DOHH2 (cell line): ENCODE results near the gene SUSD1.
"Not testable (repeated sequence)": the region's sequence is repeated elsewhere in the genome, so short reads cannot be mapped to it uniquely, and the experiment has no call there.

Experiments
- H3F3A ChIP-seq: fragments of 200-600 bp; sonication (generic), shearing (Covaris generic); 2 replicates; pipeline ENCODE4 v1.6.0; 2016; ENCODE audit warnings: antibody characterized with exemption, mild to moderate bottlenecking; ENCODE audit not compliant: control insufficient read depth, insufficient read depth
- H3K27ac ChIP-seq: fragments of 200-600 bp; sonication (generic); 2 replicates; pipeline ENCODE4 v1.5.1; 2014; ENCODE audit warnings: low read depth, mild to moderate bottlenecking, low read length, moderate library complexity
- H3K27me3 ChIP-seq: fragments of 200-600 bp; sonication (generic); 2 replicates; pipeline ENCODE4 v1.6.1; 2014; ENCODE audit warnings: mild to moderate bottlenecking, low read length, mixed read lengths; ENCODE audit not compliant: control insufficient read depth
- H3K36me3 ChIP-seq: fragments of 200-600 bp; sonication (generic); 2 replicates; pipeline ENCODE4 v1.6.1; 2014; ENCODE audit warnings: mild to moderate bottlenecking, low read length, moderate library complexity, mixed read lengths; ENCODE audit not compliant: control insufficient read depth
- H3K4me1 ChIP-seq: fragments of 200-600 bp; sonication (generic); 2 replicates; pipeline ENCODE4 v1.6.1; 2014; ENCODE audit warnings: mild to moderate bottlenecking, low read length, mixed read lengths; ENCODE audit not compliant: control insufficient read depth
- H3K4me2 ChIP-seq: fragments of 200-600 bp; sonication (generic); 2 replicates; pipeline ENCODE4 v1.6.0; 2014; ENCODE audit warnings: mild to moderate bottlenecking, low read length, moderate library complexity
- H3K4me3 ChIP-seq: fragments of 200-600 bp; sonication (generic); 2 replicates; pipeline ENCODE4 v1.5.1; 2014; ENCODE audit warnings: mild to moderate bottlenecking, low read length, mixed read lengths
- H3K79me2 ChIP-seq: fragments of 200-600 bp; sonication (generic); 2 replicates; pipeline ENCODE4 v1.6.1; 2014; ENCODE audit warnings: mild to moderate bottlenecking, low read length, mixed read lengths; ENCODE audit not compliant: control insufficient read depth
- H3K9me2 ChIP-seq: fragments of 200-600 bp; sonication (generic); replicated peaks from 2 replicates; pipeline ENCODE4 v1.6.1; 2014; ENCODE audit warnings: mild to moderate bottlenecking, low read length, mixed read lengths; ENCODE audit not compliant: control insufficient read depth
- H3K9me3 ChIP-seq: fragments of 200-600 bp; sonication (generic); 2 replicates; pipeline ENCODE4 v1.6.1; 2014; ENCODE audit warnings: antibody characterized with exemption, low read length, mixed read lengths; ENCODE audit not compliant: control insufficient read depth, insufficient read depth
- H4K20me1 ChIP-seq: fragments of 200-600 bp; sonication (generic); 2 replicates; pipeline ENCODE4 v1.6.0; 2014; ENCODE audit warnings: low read depth, mild to moderate bottlenecking, antibody characterized with exemption, low read length, moderate library complexity; ENCODE audit not compliant: control insufficient read depth, insufficient read depth
- EZH2phosphoT487 ChIP-seq: fragments of 200-600 bp; sonication (generic); IDR thresholded peaks from 2 replicates; pipeline ENCODE4 v1.6.1; 2017; ENCODE audit warnings: borderline replicate concordance, mild to moderate bottlenecking, antibody characterized with exemption, low read length, moderate library complexity, mixed read lengths
- TF ChIP-seq, protein P1 (sequence below): fragments of 200-600 bp; sonication (generic); IDR thresholded peaks from one replicate; pipeline ENCODE4 v1.5.1; 2014; ENCODE audit warnings: antibody characterized with exemption, mild to moderate bottlenecking, low read depth, low read length; ENCODE audit not compliant: poor library complexity, severe bottlenecking

SUSD1 gene

GRCh38 chr9:112193572-112194288, 18.6 kb upstream of the SUSD1 start:
- Histone ChIP-seq H3F3A (no peaks in the 10 kb centered on the region), H3K27me3 (peaks cover 5% of the 10 kb centered on the region; the same call in 1 of the 2 replicates), H4K20me1 (no peaks in the 10 kb centered on the region), H3K4me2 (no peak overlapping the region), H3K36me3 (no peaks in the 10 kb centered on the region), H3K4me1 (0 out of 2 replicates have a peak, but pooled peaks cover 4% of the 10 kb centered on the region), H3K9me2 (no peaks in the 10 kb centered on the region), H3K79me2 (no peaks in the 10 kb centered on the region), H3K4me3 (no peak overlapping the region), H3K27ac (no peak overlapping the region), H3K9me3 (no peaks in the 10 kb centered on the region)
- no peak for TF ChIP-seq EZH2phosphoT487
- TF ChIP-seq, protein P1, sequence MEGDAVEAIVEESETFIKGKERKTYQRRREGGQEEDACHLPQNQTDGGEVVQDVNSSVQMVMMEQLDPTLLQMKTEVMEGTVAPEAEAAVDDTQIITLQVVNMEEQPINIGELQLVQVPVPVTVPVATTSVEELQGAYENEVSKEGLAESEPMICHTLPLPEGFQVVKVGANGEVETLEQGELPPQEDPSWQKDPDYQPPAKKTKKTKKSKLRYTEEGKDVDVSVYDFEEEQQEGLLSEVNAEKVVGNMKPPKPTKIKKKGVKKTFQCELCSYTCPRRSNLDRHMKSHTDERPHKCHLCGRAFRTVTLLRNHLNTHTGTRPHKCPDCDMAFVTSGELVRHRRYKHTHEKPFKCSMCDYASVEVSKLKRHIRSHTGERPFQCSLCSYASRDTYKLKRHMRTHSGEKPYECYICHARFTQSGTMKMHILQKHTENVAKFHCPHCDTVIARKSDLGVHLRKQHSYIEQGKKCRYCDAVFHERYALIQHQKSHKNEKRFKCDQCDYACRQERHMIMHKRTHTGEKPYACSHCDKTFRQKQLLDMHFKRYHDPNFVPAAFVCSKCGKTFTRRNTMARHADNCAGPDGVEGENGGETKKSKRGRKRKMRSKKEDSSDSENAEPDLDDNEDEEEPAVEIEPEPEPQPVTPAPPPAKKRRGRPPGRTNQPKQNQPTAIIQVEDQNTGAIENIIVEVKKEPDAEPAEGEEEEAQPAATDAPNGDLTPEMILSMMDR, result no peak

DNA sequence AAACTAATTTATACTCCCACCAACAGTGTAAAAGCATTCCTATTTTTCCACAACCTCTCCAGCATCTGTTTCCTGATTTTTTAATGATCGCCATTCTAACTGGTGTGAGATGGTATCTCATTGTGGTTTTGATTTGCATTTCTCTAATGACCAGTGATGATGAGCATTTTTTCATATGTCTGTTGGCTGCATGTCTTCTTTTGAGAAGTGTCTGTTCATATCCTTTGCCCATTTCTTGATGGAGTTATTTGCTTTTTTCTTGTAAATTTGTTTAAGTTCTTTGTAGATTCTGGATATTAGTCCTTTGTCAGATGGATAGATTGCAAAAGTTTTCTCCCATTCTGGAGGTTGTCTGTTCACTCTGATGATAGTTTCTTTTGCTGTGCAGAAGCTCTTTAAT, 15.2 kb upstream of the SUSD1 start:
- not testable (repeated sequence) for H3K4me3 ChIP-seq, H3K27ac ChIP-seq, H3K79me2 ChIP-seq, H3K9me3 ChIP-seq, H3K4me1 ChIP-seq, H4K20me1 ChIP-seq, H3F3A ChIP-seq, H3K9me2 ChIP-seq, H3K27me3 ChIP-seq, H3K36me3 ChIP-seq, H3K4me2 ChIP-seq

DNA sequence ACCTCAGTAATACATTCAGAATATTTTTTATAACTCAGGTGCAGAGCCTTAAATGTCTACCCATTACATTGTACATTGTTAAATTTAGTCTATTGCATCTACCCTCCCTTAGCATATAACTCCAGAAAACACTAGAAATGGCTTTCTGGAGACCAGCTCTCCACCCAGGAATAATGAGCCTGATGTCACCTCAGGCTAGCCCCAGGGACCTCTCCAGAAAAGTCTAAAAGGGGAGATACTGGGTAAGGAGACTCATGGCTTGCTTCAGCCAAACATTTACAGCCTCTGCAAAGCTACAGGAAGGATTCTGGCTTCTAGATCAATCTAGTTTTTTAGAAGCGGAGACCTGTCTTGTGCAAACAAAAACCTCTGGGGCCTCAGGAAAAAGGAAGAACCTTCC, 13.8 kb upstream of the SUSD1 start:
- Histone ChIP-seq H3K9me2 (no peaks in the 10 kb centered on the region), H3K36me3 (no peaks in the 10 kb centered on the region), H3K79me2 (no peaks in the 10 kb centered on the region), H3K4me3 (no peak overlapping the region), H3F3A (no peaks in the 10 kb centered on the region), H3K27ac (no peak overlapping the region), H4K20me1 (no peaks in the 10 kb centered on the region), H3K4me2 (no peak overlapping the region), H3K27me3 (peaks cover 8% of the 10 kb centered on the region; the same call in 1 of the 2 replicates), H3K9me3 (no peaks in the 10 kb centered on the region), H3K4me1 (0 out of 2 replicates have a peak, but pooled peaks cover under 1% of the 10 kb centered on the region)
- no peak for TF ChIP-seq EZH2phosphoT487
- TF ChIP-seq, protein P1, result no peak

DNA sequence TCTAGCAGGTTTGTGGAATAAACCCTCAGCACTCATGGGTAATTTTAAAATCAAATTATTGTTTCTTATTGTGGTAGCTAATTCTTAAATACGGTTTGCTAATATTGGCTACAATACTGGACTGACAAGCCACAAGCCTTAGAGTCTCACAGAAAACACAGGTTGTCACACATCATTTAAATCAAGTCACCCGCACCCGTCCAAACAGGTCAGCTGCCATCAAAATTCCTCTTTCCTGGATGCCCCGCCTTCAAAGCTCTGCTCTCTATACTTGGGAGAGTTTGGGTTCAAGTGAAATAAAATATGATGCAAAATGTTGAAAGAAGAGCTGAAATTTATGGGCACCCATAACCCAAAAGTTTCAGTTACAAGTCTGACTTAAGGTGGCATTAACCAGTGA, 12.3 kb upstream of the SUSD1 start:
- Histone ChIP-seq H3K36me3 (no peaks in the 10 kb centered on the region), H3K27me3 (peaks cover 11% of the 10 kb centered on the region), H3K4me3 (no peak overlapping the region), H3K9me2 (no peaks in the 10 kb centered on the region), H4K20me1 (no peaks in the 10 kb centered on the region), H3F3A (no peaks in the 10 kb centered on the region), H3K4me2 (no peak overlapping the region), H3K27ac (no peak overlapping the region), H3K4me1 (no peaks in the 10 kb centered on the region), H3K79me2 (no peaks in the 10 kb centered on the region), H3K9me3 (no peaks in the 10 kb centered on the region)
- TF ChIP-seq, protein P1, result no peak
- TF ChIP-seq EZH2phosphoT487, result no peak
